ENCODE measurements around the gene PLEKHA7.
A peak's percentile ranks its signal among the peaks of the same experiment; 100 is the strongest.

PLEKHA7 gene

DNA sequence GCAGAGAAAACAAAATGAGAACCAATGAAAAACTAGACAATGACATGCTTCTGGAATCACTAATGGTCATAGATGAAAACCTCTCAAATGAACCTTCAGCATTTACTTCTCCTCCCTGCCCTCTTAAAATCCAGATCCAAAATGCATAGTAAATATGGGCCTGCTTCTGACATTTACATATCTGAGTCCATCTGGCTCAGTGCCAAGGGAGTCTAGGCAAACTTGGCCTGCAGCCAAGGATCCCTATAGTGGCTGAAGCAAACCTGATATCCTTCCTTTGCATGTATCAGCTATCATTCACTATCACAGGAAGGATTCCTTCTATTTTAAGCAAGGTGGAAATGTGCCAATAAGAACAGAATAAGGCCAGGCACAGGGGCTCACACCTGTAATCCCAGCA, 170.9 kb downstream of the PLEKHA7 start:
- H3K4me3 ChIP-seq (ENCODE audit: low read depth, low read length): no peak overlapping the region
- peaks cover 70% of the 10 kb centered on the region for H3K36me3 ChIP-seq
- no peaks in the 10 kb centered on the region for H3K27me3 ChIP-seq (ENCODE audit: insufficient read depth, low read depth, severe bottlenecking)
- no peaks in the 10 kb centered on the region for H3K9me3 ChIP-seq (ENCODE audit: severe bottlenecking)
- no peak overlapping the region for H3K27ac ChIP-seq
- TF ChIP-seq, protein P1, sequence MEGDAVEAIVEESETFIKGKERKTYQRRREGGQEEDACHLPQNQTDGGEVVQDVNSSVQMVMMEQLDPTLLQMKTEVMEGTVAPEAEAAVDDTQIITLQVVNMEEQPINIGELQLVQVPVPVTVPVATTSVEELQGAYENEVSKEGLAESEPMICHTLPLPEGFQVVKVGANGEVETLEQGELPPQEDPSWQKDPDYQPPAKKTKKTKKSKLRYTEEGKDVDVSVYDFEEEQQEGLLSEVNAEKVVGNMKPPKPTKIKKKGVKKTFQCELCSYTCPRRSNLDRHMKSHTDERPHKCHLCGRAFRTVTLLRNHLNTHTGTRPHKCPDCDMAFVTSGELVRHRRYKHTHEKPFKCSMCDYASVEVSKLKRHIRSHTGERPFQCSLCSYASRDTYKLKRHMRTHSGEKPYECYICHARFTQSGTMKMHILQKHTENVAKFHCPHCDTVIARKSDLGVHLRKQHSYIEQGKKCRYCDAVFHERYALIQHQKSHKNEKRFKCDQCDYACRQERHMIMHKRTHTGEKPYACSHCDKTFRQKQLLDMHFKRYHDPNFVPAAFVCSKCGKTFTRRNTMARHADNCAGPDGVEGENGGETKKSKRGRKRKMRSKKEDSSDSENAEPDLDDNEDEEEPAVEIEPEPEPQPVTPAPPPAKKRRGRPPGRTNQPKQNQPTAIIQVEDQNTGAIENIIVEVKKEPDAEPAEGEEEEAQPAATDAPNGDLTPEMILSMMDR (IDR thresholded peaks at IDR 0.05; ENCODE audit: low read depth, low read length): no peak
- DNase-seq: no peak

DNA sequence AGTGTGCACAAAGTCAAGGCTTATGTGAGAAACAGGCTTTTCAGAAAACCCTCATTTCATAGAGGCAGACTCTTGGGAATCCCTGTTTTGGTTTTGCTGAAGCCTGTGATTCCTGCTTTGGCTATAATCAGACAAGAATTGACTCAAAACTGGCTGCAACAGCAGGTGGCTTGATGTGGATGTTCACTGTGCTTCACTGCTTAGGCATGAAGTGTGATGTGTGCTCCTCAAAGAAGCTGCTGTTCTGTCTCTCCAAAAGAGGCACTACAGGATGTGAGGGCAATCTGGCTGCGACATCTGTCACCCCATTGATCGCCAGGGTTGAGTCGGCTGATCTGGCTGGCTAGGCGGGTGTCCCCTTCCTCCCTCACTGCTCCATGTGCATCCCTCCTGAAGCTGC, 172.2 kb downstream of the PLEKHA7 start:
- DNase-seq: peak; percentile 10
- H3K27ac ChIP-seq: no peak overlapping the region
- H3K27me3 ChIP-seq (ENCODE audit: insufficient read depth, low read depth, severe bottlenecking): no peaks in the 10 kb centered on the region
- TF ChIP-seq, protein P1 (IDR thresholded peaks at IDR 0.05; ENCODE audit: low read depth, low read length): no peak
- H3K36me3 ChIP-seq: peaks cover 69% of the 10 kb centered on the region
- no peaks in the 10 kb centered on the region for H3K9me3 ChIP-seq (ENCODE audit: severe bottlenecking)
- H3K4me3 ChIP-seq (ENCODE audit: low read depth, low read length): no peak overlapping the region

DNA sequence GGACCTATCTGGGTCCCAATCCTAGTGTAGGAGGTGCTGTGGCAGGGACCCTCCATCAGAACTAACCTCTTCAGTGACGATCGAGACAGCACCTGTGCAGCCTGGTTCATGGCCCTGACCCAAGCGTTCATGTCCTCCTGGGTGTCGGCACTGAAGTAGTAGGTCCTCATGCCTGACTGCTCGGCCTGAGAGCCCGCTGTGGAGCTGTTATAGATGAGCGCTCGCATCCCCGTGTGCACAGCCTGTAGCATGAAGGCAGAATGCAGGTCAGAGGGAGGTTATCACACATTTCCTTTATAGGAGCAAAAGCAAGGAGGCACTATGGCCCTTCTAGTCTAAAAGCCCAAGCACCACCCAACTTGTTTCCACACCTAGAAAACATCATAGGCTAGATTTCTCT, 172.7 kb downstream of the PLEKHA7 start:
- Histone ChIP-seq H3K9me3 (ENCODE audit: severe bottlenecking) (no peaks in the 10 kb centered on the region), H3K4me3 (ENCODE audit: low read depth, low read length) (no peak overlapping the region), H3K27me3 (ENCODE audit: insufficient read depth, low read depth, severe bottlenecking) (no peaks in the 10 kb centered on the region), H3K27ac (no peak overlapping the region), H3K36me3 (peaks cover 72% of the 10 kb centered on the region)
- DNase-seq: no peak
- TF ChIP-seq, protein P1 (IDR thresholded peaks at IDR 0.05; ENCODE audit: low read depth, low read length): no peak

DNA sequence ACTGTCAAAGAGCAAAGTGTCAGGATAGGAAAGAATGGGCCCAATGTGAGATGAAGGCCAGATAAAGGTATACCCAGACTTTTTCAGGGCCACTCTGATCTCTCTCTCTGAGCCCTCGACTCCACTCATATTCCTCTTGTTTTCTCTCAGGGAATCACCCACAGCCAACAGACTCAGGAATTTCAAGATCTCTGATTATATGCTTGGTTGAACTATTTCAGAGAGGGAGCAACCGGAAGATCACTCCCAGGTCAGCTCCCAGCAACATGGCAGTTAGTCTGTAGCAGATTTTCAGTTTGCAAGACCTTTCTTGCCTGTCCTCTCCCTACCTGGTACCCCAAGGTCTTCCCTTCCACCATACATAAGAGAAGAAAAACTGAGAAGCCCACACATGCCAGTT, 173.3 kb downstream of the PLEKHA7 start:
- Histone ChIP-seq H3K27ac (no peak overlapping the region), H3K9me3 (ENCODE audit: severe bottlenecking) (no peaks in the 10 kb centered on the region), H3K27me3 (ENCODE audit: insufficient read depth, low read depth, severe bottlenecking) (no peaks in the 10 kb centered on the region), H3K4me3 (ENCODE audit: low read depth, low read length) (no peak overlapping the region), H3K36me3 (peaks cover 69% of the 10 kb centered on the region)
- TF ChIP-seq, protein P1 (IDR thresholded peaks at IDR 0.05; ENCODE audit: low read depth, low read length): no peak
- no peak for DNase-seq

DNA sequence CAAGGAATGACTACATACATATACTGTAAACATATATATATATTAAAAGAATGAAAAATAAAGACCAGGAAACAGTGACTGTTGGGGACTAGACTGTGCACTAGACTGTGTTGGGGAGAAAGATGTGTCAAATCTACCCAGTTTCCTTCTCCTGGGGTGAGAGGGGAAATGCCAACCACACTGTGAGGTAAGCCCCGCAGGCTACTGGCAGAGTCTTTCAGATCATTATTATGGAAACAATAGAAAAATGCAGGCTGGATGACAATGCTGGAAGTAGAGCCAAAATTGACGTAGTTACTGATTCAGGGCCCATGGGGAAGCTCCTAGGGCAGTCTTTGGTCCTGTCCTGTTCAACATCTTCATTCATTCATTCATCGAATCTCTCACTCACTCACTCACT, 174.4 kb downstream of the PLEKHA7 start:
- Histone ChIP-seq H3K36me3 (peaks cover 69% of the 10 kb centered on the region), H3K27ac (no peak overlapping the region)
- no peak for DNase-seq

DNA sequence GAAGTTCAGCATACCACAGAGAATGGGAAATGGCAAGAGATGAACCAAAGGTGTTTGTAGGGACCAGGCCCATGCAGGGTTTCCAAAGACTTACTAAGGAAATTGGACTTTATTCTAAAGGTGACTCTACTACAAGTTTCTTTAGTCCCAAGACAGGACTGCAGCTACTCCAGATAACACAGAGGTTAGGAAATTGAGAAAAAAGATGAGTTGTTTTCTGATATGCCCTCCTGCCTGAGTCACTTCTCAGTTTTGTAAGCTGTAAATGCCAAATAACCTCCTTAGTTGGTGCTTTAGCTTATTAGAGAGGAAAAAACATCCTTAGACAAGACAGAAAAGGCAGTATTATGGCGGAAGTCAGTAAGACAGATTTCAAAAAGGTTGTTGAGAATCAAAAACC, 179.8 kb downstream of the PLEKHA7 start:
- H3K9me3 ChIP-seq (ENCODE audit: severe bottlenecking): no peaks in the 10 kb centered on the region
- no peak overlapping the region for H3K4me3 ChIP-seq (ENCODE audit: low read depth, low read length)
- no peaks in the 10 kb centered on the region for H3K27me3 ChIP-seq (ENCODE audit: insufficient read depth, low read depth, severe bottlenecking)
- TF ChIP-seq, protein P1 (IDR thresholded peaks at IDR 0.05; ENCODE audit: low read depth, low read length): no peak
- H3K27ac ChIP-seq: no peak overlapping the region
- H3K36me3 ChIP-seq: peaks cover 55% of the 10 kb centered on the region
- no peak for DNase-seq

More for the DNA sequence above, 174.4 kb downstream of the PLEKHA7 start:
- TF ChIP-seq, protein P1 (IDR thresholded peaks at IDR 0.05; ENCODE audit: low read depth, low read length): no peak
- no peak overlapping the region for H3K4me3 ChIP-seq (ENCODE audit: low read depth, low read length)
- H3K27me3 ChIP-seq (ENCODE audit: insufficient read depth, low read depth, severe bottlenecking): no peaks in the 10 kb centered on the region
- no peaks in the 10 kb centered on the region for H3K9me3 ChIP-seq (ENCODE audit: severe bottlenecking)

Data from WERI-Rb-1 (cell line).